OCI-LY7 (cell line): ENCODE data around the gene DNER.

Experiments
- CTCF ChIP-seq: fragments of 200-600 bp; sonication (generic); conservative IDR thresholded peaks from 2 replicates; pipeline ENCODE4 v1.5.1; 2014; ENCODE audit warnings: mild to moderate bottlenecking, antibody characterized with exemption, low read length, moderate library complexity, mixed read lengths
- EZH2phosphoT487 ChIP-seq: fragments of 200-600 bp; sonication (generic); IDR thresholded peaks from 2 replicates; pipeline ENCODE4 v1.6.1; 2018; ENCODE audit warnings: low read depth, borderline replicate concordance, mild to moderate bottlenecking, mixed run types, antibody characterized with exemption, low read length, moderate library complexity, mixed read lengths

- no peak for TF ChIP-seq CTCF
- no peak for TF ChIP-seq EZH2phosphoT487
These were observed 185.5 kb downstream of the DNER start for GRCh38 chr2:229528846-229529245.
